GM18511 (cell line): Measurements from ENCODE around the gene CD84.
"Not testable (repeated sequence)": the region's sequence is repeated elsewhere in the genome, so short reads cannot be mapped to it uniquely, and the experiment has no call there.

Experiments used
- ATAC-seq: cut with Tn5 transposase; IDR thresholded peaks from one replicate; pipeline ENCODE4 v1.9.1; 2021; ENCODE audit warnings: mild to moderate bottlenecking, moderate library complexity; ENCODE audit not compliant: unreplicated experiment

CD84 gene

DNA sequence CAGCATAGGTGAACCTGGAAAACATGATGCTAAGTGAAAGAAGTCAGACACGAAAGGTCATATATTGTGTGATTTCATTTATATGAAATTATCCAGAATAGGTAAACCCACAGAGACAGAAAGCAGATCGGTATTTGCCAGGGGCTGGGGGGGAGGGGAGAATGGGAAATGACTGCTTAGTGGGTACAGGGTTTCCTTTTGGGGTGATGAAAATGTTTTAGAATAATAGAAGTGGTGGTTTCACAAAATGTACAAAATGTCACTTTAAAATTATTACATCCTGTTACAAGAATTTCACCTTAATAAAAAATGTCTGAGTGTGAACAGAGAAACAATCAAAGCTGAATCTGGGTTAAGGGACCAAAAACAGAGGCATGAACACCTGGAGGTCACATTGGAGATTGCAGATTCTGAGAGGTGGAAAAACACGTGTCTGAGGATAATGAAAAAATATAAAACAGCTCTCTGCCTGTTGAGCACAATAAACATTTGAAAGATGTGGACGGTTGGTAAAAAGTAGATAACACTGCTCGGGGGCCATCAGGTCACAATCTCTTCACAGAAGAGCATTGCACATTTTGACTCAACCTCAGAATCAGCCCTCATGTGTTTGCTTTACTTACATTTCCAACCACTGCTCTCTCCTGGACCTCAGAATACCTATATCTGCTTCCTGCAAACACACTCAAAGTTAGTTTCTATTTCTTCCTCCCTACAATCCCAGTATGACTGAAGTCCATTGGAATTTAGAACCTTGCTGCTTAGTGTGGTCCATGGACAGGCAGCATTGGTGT lies 59.5 kb downstream of the CD84 start:
- ATAC-seq, result no peak

DNA sequence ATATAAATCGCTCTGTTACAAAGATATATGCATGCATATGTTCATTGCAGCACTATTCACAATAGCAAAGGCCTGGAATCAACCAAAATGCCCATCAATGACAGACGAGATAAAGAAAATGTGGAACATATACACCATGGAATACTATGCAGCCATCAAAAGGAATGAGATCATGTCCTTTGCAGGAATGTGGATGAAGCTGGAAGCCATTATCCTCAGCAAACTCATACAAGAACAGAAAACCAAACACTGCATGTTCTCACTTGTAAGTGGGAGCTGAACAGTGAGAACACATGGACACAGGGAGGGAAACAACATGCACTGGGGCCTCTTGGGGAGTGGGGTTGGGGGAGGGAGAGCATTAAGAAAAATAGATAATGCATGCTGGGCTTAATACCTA lies 61.8 kb downstream of the CD84 start:
- not testable (repeated sequence) for ATAC-seq

DNA sequence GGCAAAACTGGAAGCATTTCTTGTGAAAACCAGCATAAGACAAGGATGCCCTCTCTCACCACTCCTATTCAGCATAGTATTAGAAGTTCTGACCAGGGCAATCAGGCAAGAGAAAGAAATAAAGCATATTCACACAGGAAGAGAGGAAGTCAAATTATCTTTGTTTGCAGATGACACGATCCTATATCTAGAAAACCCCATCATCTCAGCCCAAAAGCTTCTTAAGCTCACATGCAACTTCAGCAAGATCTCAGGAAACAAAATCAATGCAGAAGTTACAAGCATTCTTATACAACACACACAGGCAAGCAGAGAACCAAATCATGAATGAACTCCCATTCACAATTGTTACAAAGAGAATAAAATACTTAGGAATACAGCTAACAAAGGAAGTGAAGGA lies 63.4 kb downstream of the CD84 start:
- ATAC-seq, result not testable (repeated sequence)

DNA sequence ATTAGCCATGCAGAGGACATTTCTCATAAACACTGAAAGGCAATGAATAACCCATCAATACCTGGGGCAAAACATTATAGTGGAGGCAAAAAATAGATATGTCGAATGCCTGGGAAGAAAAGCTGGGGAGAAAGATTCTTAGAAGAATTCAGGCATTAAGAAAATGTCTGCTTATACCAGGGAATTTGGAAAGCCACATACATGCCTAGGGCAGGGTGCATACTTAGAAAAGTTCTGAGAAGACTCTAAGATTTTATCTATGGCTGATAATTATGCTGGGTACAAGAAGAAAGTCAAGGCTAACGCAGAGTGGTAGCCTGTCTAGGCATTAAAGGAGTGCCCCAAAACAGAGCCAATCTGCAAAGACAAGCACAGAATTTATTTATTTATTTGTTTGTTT lies 74.6 kb downstream of the CD84 start:
- ATAC-seq, result no peak

DNA sequence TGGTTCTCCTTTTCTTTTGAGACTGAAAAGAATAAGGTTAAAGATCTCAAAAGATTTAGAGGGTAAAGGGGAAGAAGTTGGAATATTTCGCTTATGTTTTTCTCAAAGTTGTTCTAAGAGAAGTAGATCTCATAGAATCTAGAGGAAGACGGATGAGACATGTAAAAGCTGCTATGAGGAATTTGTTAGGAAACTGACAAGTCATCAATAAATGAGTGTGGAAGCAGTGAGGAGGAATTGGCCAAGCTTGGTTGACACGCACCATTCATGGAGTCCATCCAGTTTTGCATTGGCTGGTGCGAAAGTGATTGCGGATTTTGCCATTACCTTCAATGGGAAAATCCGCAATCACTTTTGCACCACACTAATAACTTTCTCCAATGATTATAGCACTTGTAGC lies 76.2 kb downstream of the CD84 start:
- ATAC-seq, result no peak

DNA sequence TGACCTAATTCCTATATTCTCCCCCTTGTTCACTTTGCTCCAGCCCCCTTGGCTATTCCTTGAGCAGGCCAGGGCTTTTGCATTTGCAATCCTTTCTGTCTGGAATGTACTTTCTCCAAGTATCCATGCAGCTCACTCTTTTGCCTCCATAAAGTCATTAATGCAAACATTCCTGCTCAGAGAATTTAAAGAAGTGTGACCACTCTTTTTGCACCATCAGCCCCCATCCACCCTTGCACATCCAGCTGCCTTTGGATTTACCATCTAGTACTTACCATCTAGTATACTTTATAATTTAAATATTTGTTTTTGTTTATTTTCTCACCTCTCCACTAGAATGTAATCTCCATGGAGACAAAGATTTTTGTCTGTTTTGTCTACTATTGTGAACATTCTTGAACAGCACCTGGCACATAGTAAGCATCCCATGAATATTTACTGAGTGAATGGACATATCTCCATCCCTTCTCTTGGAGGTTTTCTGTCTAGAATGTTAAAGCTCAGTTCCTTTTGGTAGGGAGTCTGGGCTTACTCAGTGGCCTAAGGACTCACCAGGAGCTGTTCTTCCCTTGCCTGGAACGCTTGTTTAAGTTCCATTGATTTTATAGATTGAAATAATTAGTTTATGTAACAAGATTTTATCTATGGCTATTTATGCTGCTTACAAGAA lies 78.8 kb downstream of the CD84 start:
- no peak for ATAC-seq

DNA sequence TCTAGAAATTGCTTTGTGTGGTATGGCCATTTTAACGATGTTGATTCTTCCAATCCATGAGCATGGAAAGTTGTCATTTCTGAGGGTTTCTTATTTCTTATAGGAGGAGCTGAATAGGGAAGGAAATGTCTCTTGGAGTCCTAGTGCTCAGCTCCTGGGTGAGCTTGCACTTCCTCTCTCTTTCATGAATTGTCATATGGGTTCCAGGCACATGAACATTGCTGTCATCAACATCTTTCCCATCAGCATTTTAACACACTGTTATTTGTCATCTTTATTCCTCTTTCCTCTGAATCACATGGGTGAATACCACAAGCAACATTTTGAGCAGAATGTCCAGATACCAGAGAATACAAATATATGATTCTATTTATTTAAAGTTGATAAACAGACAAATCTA lies 79.7 kb downstream of the CD84 start:
- no peak for ATAC-seq

DNA sequence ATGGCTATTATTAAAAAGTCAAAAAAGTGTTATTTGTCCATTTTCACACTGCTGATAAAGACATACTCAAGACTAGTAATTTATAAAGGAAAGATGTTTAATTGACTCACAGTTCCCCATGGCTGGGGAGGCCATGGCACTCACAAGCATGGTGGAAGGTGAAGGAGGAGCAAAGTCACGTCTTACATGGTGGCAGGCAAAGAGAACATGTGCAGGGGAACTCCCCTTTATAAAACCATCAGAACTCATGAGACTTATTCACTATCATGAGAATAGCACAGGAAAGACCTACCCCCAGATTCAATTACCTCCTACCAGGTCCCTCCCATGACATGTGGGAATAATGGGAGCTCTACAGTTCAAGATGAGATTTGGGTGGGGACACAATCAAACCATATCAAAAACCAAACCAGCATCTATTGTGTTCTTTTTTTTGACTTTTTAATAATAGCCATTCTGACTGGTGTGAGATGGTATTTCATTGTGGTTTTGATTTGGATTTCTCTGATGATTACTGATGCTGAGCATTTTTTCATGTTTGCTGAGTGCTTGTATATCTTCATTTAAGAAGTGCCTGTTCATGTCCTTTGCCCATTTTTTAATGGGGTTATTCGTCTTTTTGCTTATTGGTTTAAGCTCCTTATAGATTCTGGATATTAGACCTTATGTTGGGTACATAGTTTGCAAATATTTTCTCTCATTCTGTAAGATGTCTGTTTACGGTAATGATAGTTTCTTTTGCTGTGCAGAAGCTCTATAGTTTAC lies 80.8 kb downstream of the CD84 start:
- ATAC-seq, result not testable (repeated sequence)

DNA sequence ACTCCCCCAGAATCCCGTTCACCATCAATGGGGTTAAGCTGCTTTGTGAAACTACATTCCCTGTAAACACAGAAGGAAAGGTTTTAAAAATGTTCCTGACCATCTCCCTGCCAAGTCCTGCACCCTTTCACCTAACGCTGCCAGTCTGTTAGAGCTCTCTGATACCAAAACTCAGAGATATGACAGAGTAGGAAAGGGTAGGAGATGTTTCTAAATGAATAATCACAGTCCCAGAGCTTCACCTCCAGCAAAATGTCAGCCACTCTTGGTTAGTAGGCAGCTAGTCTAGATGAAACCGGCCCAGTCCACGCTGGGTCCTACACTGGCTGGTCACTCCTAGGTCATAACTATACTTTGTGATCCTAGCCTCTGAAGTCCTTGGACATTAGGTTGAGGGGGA lies 83.0 kb downstream of the CD84 start:
- no peak for ATAC-seq

DNA sequence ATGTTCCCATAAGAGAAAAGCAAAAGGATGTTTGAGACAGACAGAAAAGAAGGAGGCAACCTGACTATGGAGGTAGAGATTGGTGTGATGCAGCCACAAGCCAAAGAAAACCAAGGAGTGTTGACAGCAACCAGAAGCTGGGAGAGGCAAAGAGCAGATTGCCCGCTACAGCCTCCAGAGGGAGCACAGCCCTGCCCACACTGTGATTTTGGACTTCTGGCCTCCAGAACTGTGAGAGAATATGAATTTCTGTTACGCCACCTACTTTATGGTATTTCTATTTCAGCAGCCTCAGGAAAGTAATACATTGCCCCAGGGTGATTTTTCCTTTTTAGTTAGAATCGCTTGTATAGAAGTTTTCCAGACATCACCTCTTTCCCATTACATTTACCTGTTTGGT lies 84.7 kb downstream of the CD84 start:
- no peak for ATAC-seq

DNA sequence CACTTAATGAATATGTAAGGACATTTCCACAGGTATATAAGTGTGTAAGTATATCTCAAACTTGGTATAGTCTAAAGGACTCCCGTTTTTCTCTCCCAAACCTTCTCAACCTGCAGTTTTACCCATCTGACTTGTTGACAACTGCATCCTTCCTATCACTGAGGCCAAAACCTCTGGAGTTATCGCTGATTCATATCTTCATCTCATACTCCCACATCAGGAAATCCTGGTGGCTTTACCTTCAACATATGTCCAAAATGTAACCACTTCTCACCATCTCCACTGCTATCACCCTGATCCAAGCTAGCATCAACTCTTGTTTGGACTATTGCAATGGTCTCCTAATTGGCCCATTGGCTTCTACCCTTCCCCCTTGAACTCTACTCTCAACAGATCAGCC lies 86.7 kb downstream of the CD84 start:
- no peak for ATAC-seq

DNA sequence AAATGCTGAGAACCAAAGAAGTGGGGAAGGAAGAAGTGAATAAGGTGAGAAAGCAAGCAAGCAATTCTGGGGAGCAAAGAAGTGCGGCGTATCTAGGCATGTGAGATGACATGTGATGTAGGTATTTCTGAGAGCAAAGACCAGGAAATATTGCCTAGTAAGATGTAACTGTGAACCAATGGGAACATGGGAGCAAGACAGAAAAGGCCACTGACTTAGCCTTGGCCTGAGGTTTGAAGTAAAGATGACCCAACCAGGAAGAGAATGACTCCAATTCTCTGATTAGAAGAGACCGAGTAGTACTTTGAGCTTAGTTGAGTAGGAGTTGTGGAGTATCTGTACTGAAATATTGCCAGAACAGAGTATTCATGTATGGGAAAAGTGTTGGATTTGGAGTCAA lies 87.3 kb downstream of the CD84 start:
- no peak for ATAC-seq
